IMR-90 (cell line): ENCODE results near the gene ACOT9. TPM values are rescaled to one million over a fixed set of nuclear protein-coding genes. Genes with fewer than 3 reads are reported as not detected.

Experiments used
- ATAC-seq: fragments of 200-7000 bp; cut with Tn5 transposase; 2 replicates; pipeline ENCODE4 v1.9.1; 2020; ENCODE audit warnings: low read depth, mild to moderate bottlenecking, moderate library complexity
- BruUV-seq: library from RNA; stranded (reverse); fragments of 400-500 nt; replicated peaks from 2 replicates; lab custom pipeline; 2021; lab: Mats Ljungman, UMichigan
- CTCF ChIA-PET: fragments of 300-600 bp; formaldehyde crosslinking; extraction: SDS; loops from one replicate; lab custom pipeline; 2021; ENCODE audit warnings: antibody characterized with exemption; lab: Yijun Ruan, JAX
- POLR2A ChIA-PET: fragments of 300-600 bp; sonication (Branson Sonifier 250); formaldehyde crosslinking; loops from one replicate; lab custom pipeline; 2022; ENCODE audit warnings: antibody characterized with exemption; ENCODE audit not compliant: unreplicated experiment; lab: Charles Lee
- DNase-seq: peaks from one replicate; pipeline ENCODE4 v3.0.0; 2013
- H2AFZ ChIP-seq: replicated peaks from 2 replicates; pipeline ENCODE3; 2013; ENCODE audit warnings: low read length, mild to moderate bottlenecking; ENCODE audit not compliant: poor library complexity
- H2AK5ac ChIP-seq: 2 replicates; pipeline ENCODE4 v1.6.1; 2013; ENCODE audit warnings: low read depth, low read length, inconsistent platforms
- H2AK9ac ChIP-seq: replicated peaks from 2 replicates; pipeline ENCODE3; 2013; ENCODE audit warnings: mild to moderate bottlenecking, low read depth, low read length, moderate library complexity; ENCODE audit not compliant: poor library complexity
- H2BK120ac ChIP-seq: 2 replicates; pipeline ENCODE4 v1.6.1; 2013; ENCODE audit warnings: low read depth, low read length, inconsistent platforms
- H2BK15ac ChIP-seq: 3 replicates; pipeline ENCODE4 v1.6.1; 2013; ENCODE audit warnings: low read depth, low read length, inconsistent platforms
- H2BK20ac ChIP-seq: 2 replicates; pipeline ENCODE4 v1.6.1; 2013; ENCODE audit warnings: low read depth, mild to moderate bottlenecking, inconsistent platforms, low read length, moderate library complexity
- H2BK5ac ChIP-seq: 2 replicates; pipeline ENCODE4 v1.6.1; 2013; ENCODE audit warnings: mild to moderate bottlenecking, low read depth, low read length, inconsistent platforms; ENCODE audit not compliant: poor library complexity, severe bottlenecking
- H3K14ac ChIP-seq: replicated peaks from 2 replicates; pipeline ENCODE4 v1.6.1; 2013; ENCODE audit warnings: low read depth, low read length, inconsistent platforms
- H3K18ac ChIP-seq: 2 replicates; pipeline ENCODE4 v1.6.1; 2013; ENCODE audit warnings: low read depth, low read length, control low read depth
- H3K23ac ChIP-seq: 2 replicates; pipeline ENCODE4 v1.6.1; 2013; ENCODE audit warnings: low read depth, low read length, inconsistent platforms
- H3K27ac ChIP-seq: 2 replicates; pipeline ENCODE4 v1.5.1; 2013; ENCODE audit warnings: mild to moderate bottlenecking, control low read depth, low read length; ENCODE audit not compliant: insufficient read depth
- H3K27me3 ChIP-seq: 2 replicates; pipeline ENCODE4 v1.6.1; 2013; ENCODE audit warnings: low read length; ENCODE audit not compliant: control insufficient read depth, insufficient read depth
- H3K36me3 ChIP-seq: 2 replicates; pipeline ENCODE4 v1.6.1; 2013; ENCODE audit warnings: low read length, mixed read lengths; ENCODE audit not compliant: control insufficient read depth, insufficient read depth
- H3K4ac ChIP-seq: 2 replicates; pipeline ENCODE4 v1.6.1; 2013; ENCODE audit warnings: low read depth, low read length, inconsistent platforms
- H3K4me1 ChIP-seq: 2 replicates; pipeline ENCODE4 v1.6.1; 2013; ENCODE audit warnings: low read length, mixed read lengths; ENCODE audit not compliant: control insufficient read depth, insufficient read depth
- H3K4me2 ChIP-seq: 2 replicates; pipeline ENCODE4 v1.6.1; 2013; ENCODE audit warnings: low read depth, mild to moderate bottlenecking, control low read depth, low read length, moderate library complexity
- H3K4me3 ChIP-seq: 2 replicates; pipeline ENCODE4 v1.5.1; 2013; ENCODE audit warnings: low read depth, mild to moderate bottlenecking, control low read depth, low read length, moderate library complexity; ENCODE audit not compliant: insufficient read depth
- H3K56ac ChIP-seq: 2 replicates; pipeline ENCODE4 v1.6.1; 2013; ENCODE audit warnings: low read length, inconsistent platforms; ENCODE audit not compliant: insufficient read depth; ENCODE audit errors: extremely low read depth
- H3K79me1 ChIP-seq, 2 experiments: 2 replicates each; pipeline ENCODE4 v1.6.1; 2013; ENCODE audit warnings: low read length in 2 of 2, inconsistent platforms in 1 of 2, low read depth in 1 of 2
- H3K9ac ChIP-seq: 2 replicates; pipeline ENCODE4 v1.6.1; 2013; ENCODE audit warnings: low read depth, low read length, control low read depth
- H3K9me1 ChIP-seq: 2 replicates; pipeline ENCODE4 v1.6.1; 2013; ENCODE audit warnings: low read length, inconsistent platforms; ENCODE audit not compliant: insufficient read depth
- H3K9me3 ChIP-seq: 2 replicates; pipeline ENCODE4 v1.6.1; 2013; ENCODE audit warnings: low read length; ENCODE audit not compliant: control insufficient read depth, insufficient read depth
- H4K20me1 ChIP-seq: 2 replicates; pipeline ENCODE4 v1.6.1; 2013; ENCODE audit warnings: low read length, inconsistent platforms; ENCODE audit not compliant: insufficient read depth
- H4K5ac ChIP-seq: 2 replicates; pipeline ENCODE4 v1.6.1; 2013; ENCODE audit warnings: mild to moderate bottlenecking, low read depth, low read length, control low read depth
- H4K8ac ChIP-seq, 2 experiments: 2 replicates each; pipeline ENCODE4 v1.6.1; 2013; ENCODE audit warnings: low read depth in 2 of 2, low read length in 2 of 2, control low read depth in 1 of 2, inconsistent platforms in 1 of 2
- H4K91ac ChIP-seq: 2 replicates; pipeline ENCODE4 v1.6.1; 2013; ENCODE audit warnings: low read depth, low read length, inconsistent platforms; ENCODE audit not compliant: insufficient read depth
- CEBPB ChIP-seq: IDR thresholded peaks from 2 replicates; pipeline ENCODE4 v1.6.1; 2012; ENCODE audit warnings: low read depth, low read length, improper control_type of control experiment
- CHD1 ChIP-seq: IDR thresholded peaks from 2 replicates; pipeline ENCODE4 v1.6.1; 2012; ENCODE audit warnings: low read depth, low read length, improper control_type of control experiment
- CTCF ChIP-seq: conservative IDR thresholded peaks from 2 replicates; pipeline ENCODE4 v1.5.1; 2012; ENCODE audit warnings: mild to moderate bottlenecking, low read depth, low read length, improper control_type of control experiment
- MAZ ChIP-seq: IDR thresholded peaks from 2 replicates; pipeline ENCODE4 v1.6.1; 2012; ENCODE audit warnings: low read depth, mild to moderate bottlenecking, low read length, improper control_type of control experiment, moderate library complexity, borderline replicate concordance
- MXI1 ChIP-seq: IDR thresholded peaks from 2 replicates; pipeline ENCODE4 v1.6.1; 2012; ENCODE audit warnings: low read depth, mild to moderate bottlenecking, low read length, moderate library complexity, borderline replicate concordance
- NFE2L2 ChIP-seq: fragments of 150-350 bp; IDR thresholded peaks from 2 replicates; pipeline ENCODE4 v1.6.1; 2016; ENCODE audit warnings: low read depth, mild to moderate bottlenecking, low read length
- RAD21 ChIP-seq: IDR thresholded peaks from 2 replicates; pipeline ENCODE4 v1.6.1; 2012; ENCODE audit warnings: low read length, improper control_type of control experiment
- RFX5 ChIP-seq: IDR thresholded peaks from 2 replicates; pipeline ENCODE4 v1.8.0; 2012; ENCODE audit warnings: low read depth, mild to moderate bottlenecking, low read length, moderate library complexity
- SMC3 ChIP-seq: fragments of 150-350 bp; IDR thresholded peaks from 2 replicates; pipeline ENCODE4 v1.6.1; 2016; ENCODE audit warnings: low read depth, mild to moderate bottlenecking, antibody characterized with exemption, low read length, moderate library complexity
- USF2 ChIP-seq: fragments of 150-350 bp; IDR thresholded peaks from 2 replicates; pipeline ENCODE4 v1.6.1; 2017; ENCODE audit warnings: mild to moderate bottlenecking, antibody characterized with exemption, low read length, low read depth
- WGBS, 2 experiments: methylation state at CpG; one replicate each; pipeline versions ENCODE4 v1.1.5 to v1.1.7; 2013; ENCODE audit warnings: missing lambda C conversion rate in 2 of 2; ENCODE audit not compliant: insufficient read length in 1 of 2; ENCODE audit errors: extremely low coverage in 2 of 2; 5-methylcytosine and 5-hydroxymethylcytosine counted together
- dilution Hi-C: fragments of 300-500 bp; cut with HindIII; formaldehyde crosslinking; loops from one replicate; pipeline ENCODE4 v1.14.3; 2018; ENCODE audit warnings: low sequenced_read_pairs; ENCODE audit not compliant: unreplicated experiment
- in situ Hi-C: fragments of 300-500 bp; cut with MboI; formaldehyde crosslinking; loops from 3 replicates; pipeline ENCODE4 v1.14.3; 2019; ENCODE audit warnings: low sequenced_read_pairs, inconsistent platforms, mixed read lengths
- intact Hi-C: fragments of 100-400 bp; cut with micrococcal nuclease; formaldehyde crosslinking; loops from 2 replicates; pipeline ENCODE4 v1.10.0; 2022
- polyA plus RNA-seq, 3 experiments: library from polyadenylated mRNA; depleted of rRNA; stranded (reverse); fragments of >200 nt; gene quantifications; 2 replicates each; pipeline ENCODE4 v1.2.3, GENCODE V29; 2012; ENCODE audit warnings: low replicate concordance in 1 of 3
- total RNA-seq: library from RNA; depleted of rRNA; stranded (reverse); fragments of >200 nt; gene quantifications from 2 replicates; pipeline ENCODE4 v1.2.3, GENCODE V29; 2012

The ACOT9 gene
- total and polyA plus RNA-seq, 2 of the 4 experiments (the other 2 are of a cell fraction): 43.5 to 47.3 TPM

GRCh38 chrX:23779025-23779424 lies 35.9 kb upstream of the ACOT9 start:
- Histone ChIP-seq H3K4me1 (no peaks in the 10 kb centered on the region; the same call in 1 of the 2 replicates), H4K8ac (no peak overlapping the region), H2BK20ac (no peak overlapping the region), H3K23ac (no peak overlapping the region), H2BK5ac (peak overlapping the region; percentile 30), H3K27ac (no peak overlapping the region), H3K18ac (no peak overlapping the region), H4K20me1 (no peaks in the 10 kb centered on the region), H4K5ac (no peak overlapping the region), H3K4me3 (no peak overlapping the region), H3K4me2 (no peak overlapping the region), H3K14ac (no peak overlapping the region), H3K36me3 (no peaks in the 10 kb centered on the region), H2AK5ac (0 out of 2 replicates have a peak overlapping the region, but pooled peaks have one; percentile 33), H3K27me3 (no peaks in the 10 kb centered on the region), H2BK120ac (0 out of 2 replicates have a peak overlapping the region, but pooled peaks have one; percentile 4), H3K56ac (no peak overlapping the region), H3K4ac (no peak overlapping the region), H2BK15ac (no peak overlapping the region), H3K9me3 (no peaks in the 10 kb centered on the region), H3K9ac (no peak overlapping the region), H2AK9ac (no peak overlapping the region), H3K79me1 (no peaks in the 10 kb centered on the region; a peak in 1 of 4 replicates), H3K9me1 (no peaks in the 10 kb centered on the region), H2AFZ (no peak overlapping the region), H4K91ac (no peak overlapping the region)
- TF ChIP-seq CTCF (peak; percentile 37), SMC3 (no peak), MAZ (no peak), CHD1 (no peak), RAD21 (peak; percentile 24; the same call in 1 of the 2 replicates), RFX5 (no peak), MXI1 (no peak), CEBPB (no peak), NFE2L2 (no peak), USF2 (no peak)
- BruUV-seq: no TSS peak
- dilution Hi-C loops: no loop called here
- intact Hi-C loops: no loop called here
- WGBS, 2 experiments: 45% methylated on average over 2 of the region's 4 CpGs; no CpG with 5 or more reads in 1 of the 2 experiments
- DNase-seq (peak; percentile 85), ATAC-seq (no peak)
- POLR2A ChIA-PET: no interaction called here
- in situ Hi-C loops: no loop called here
- CTCF ChIA-PET: no interaction called here
